ENCODE data around the gene CERS6.

CERS6 gene

GRCh38 chr2:168503901-168504300 is 47.8 kb downstream of the CERS6 start:
- TF ChIP-seq ZFX (IDR thresholded peaks at IDR 0.05; ENCODE audit: borderline replicate concordance), result no peak
- TF ChIP-seq CTCF (IDR thresholded peaks at IDR 0.05), result no peak
- H3K27ac ChIP-seq, result no peak overlapping the region

- no peak overlapping the region for H3K27ac ChIP-seq
- TF ChIP-seq ZFX (IDR thresholded peaks at IDR 0.05; ENCODE audit: borderline replicate concordance) (no peak), CTCF (IDR thresholded peaks at IDR 0.05) (no peak)
Measured at GRCh38 chr2:168504323-168504722, 48.3 kb downstream of the CERS6 start.

GRCh38 chr2:168510125-168510756 is 54.2 kb downstream of the CERS6 start:
- no peak overlapping the region for H3K27ac ChIP-seq
- TF ChIP-seq ZFX (IDR thresholded peaks at IDR 0.05; ENCODE audit: borderline replicate concordance), result no peak
- TF ChIP-seq CTCF (IDR thresholded peaks at IDR 0.05), result no peak

- TF ChIP-seq ZFX (IDR thresholded peaks at IDR 0.05; ENCODE audit: borderline replicate concordance) (no peak), CTCF (IDR thresholded peaks at IDR 0.05) (no peak)
- H3K27ac ChIP-seq, result no peak overlapping the region
Measured at GRCh38 chr2:168514692-168515091, 58.6 kb downstream of the CERS6 start.

GRCh38 chr2:168515502-168515901 is 59.4 kb downstream of the CERS6 start:
- TF ChIP-seq ZFX (IDR thresholded peaks at IDR 0.05; ENCODE audit: borderline replicate concordance) (no peak), CTCF (IDR thresholded peaks at IDR 0.05) (no peak)
- no peak overlapping the region for H3K27ac ChIP-seq

GRCh38 chr2:168517816-168518215 is 61.7 kb downstream of the CERS6 start:
- TF ChIP-seq ZFX (IDR thresholded peaks at IDR 0.05; ENCODE audit: borderline replicate concordance), result no peak
- no peak for TF ChIP-seq CTCF (IDR thresholded peaks at IDR 0.05)
- no peak overlapping the region for H3K27ac ChIP-seq

GRCh38 chr2:168518555-168519066 is 62.5 kb downstream of the CERS6 start:
- TF ChIP-seq ZFX (IDR thresholded peaks at IDR 0.05; ENCODE audit: borderline replicate concordance), result no peak
- no peak for TF ChIP-seq CTCF (IDR thresholded peaks at IDR 0.05)

More at GRCh38 chr2:168518555-168519066, 62.5 kb downstream of the CERS6 start:
- no peak overlapping the region for H3K27ac ChIP-seq

Measured in 22Rv1 (cell line).